Small intestine (tissue), 7 donors: ENCODE measurements around the gene SFT2D1. TPM values are rescaled to one million over a fixed set of nuclear protein-coding genes. Genes with fewer than 3 reads are reported as not detected.

ENCODE experiments used
- DNase-seq, 2 donors: peaks; one replicate each; pipeline versions ENCODE4 v3.0.0 to v3.0.0-alpha.2; 2013
- FAIRE-seq: peaks from 2 replicates; lab custom pipeline; 2012; peaks lifted over from hg19 to GRCh38; lab: Jason Lieb, UNC
- H3K27ac ChIP-seq, 3 donors: one replicate each; pipeline ENCODE4 v1.5.1; 2013; ENCODE audit warnings: low read length in 2 of 3, mild to moderate bottlenecking in 2 of 3, control low read depth in 1 of 3, inconsistent platforms in 1 of 3, low read depth in 1 of 3, moderate library complexity in 1 of 3
- H3K27me3 ChIP-seq, 3 donors: one replicate each; pipeline ENCODE4 v1.6.1; 2013; ENCODE audit warnings: low read length in 3 of 3, inconsistent platforms in 1 of 3; ENCODE audit not compliant: control insufficient read depth in 3 of 3, insufficient read depth in 3 of 3
- H3K36me3 ChIP-seq, 3 donors: one replicate each; pipeline ENCODE4 v1.6.1; 2013; ENCODE audit warnings: low read length in 3 of 3, inconsistent platforms in 1 of 3, low read depth in 1 of 3, mild to moderate bottlenecking in 1 of 3, moderate library complexity in 1 of 3; ENCODE audit not compliant: control insufficient read depth in 3 of 3, insufficient read depth in 2 of 3
- H3K4me1 ChIP-seq, 3 donors: one replicate each; pipeline ENCODE4 v1.6.1; 2013; ENCODE audit warnings: low read length in 2 of 3, inconsistent platforms in 1 of 3, low read depth in 1 of 3, mild to moderate bottlenecking in 1 of 3, moderate library complexity in 1 of 3; ENCODE audit not compliant: control insufficient read depth in 3 of 3, insufficient read depth in 2 of 3
- H3K4me3 ChIP-seq, 3 donors: one replicate each; pipeline ENCODE4 v1.5.1; 2013; ENCODE audit warnings: low read length in 3 of 3, control low read depth in 1 of 3, inconsistent platforms in 1 of 3, low read depth in 1 of 3, mild to moderate bottlenecking in 1 of 3, moderate library complexity in 1 of 3
- H3K9me3 ChIP-seq, 2 donors: one replicate each; pipeline ENCODE4 v1.6.1; 2013; ENCODE audit warnings: low read depth in 1 of 2, low read length in 1 of 2; ENCODE audit not compliant: control insufficient read depth in 2 of 2, insufficient read depth in 1 of 2
- WGBS, 3 donors: extraction: QIAGEN DNeasy Blood & Tissue Kit; methylation state at CpG; one replicate each; pipeline ENCODE4 v1.1.7; 2013; 5-methylcytosine and 5-hydroxymethylcytosine counted together
- polyA plus RNA-seq, 4 donors: library from polyadenylated mRNA; stranded (reverse) in 3 of 4; unstranded in 1 of 4; fragments of 200-250 nt in 3 of 4; fragments of 120-200 nt in 1 of 4; gene quantifications; one replicate each; pipeline versions ENCODE4 v1.2.1 to v1.2.3, GENCODE V29; 2013
- donor health status: healthy with polysubstance abuse.
- donor health status: control.
- donor health status: control.
- donor health status: Bipolar disorder and iron deficiency.
- donor health status: healthy.

Gene SFT2D1
- polyA plus RNA-seq, 4 donors, result 32.4 to 113 (median 64.2) TPM

DNA sequence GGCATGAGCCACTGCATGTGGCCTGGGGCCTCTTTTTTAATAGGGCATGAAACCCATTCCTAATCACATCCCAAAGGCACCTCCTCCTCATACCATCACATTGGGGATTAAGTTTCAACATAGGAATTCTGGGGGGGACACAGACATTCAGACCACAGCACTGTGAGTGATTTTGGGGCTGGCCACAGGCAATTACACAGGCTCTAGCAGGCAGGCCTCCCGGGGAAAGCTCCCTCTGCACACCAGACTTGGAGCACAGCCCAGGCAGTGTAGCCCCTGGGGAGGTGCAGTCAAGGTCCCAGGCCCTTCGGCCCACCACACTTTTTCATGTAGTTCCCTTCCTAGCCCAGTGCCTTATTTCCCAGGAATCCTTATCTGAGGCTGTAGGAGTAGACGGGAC, 5.5 kb downstream of the SFT2D1 start:
- DNase-seq (no peak), FAIRE-seq (no peak)
- Histone ChIP-seq H3K4me3 (no peak overlapping the region), H3K9me3 (no peaks in the 10 kb centered on the region), H3K4me1 (peaks cover 8 to 13% (median 12%) of the 10 kb centered on the region in 3 donors), H3K27ac (no peak overlapping the region), H3K36me3 (peaks cover 0 to 40% (median 3%) of the 10 kb centered on the region in 3 donors), H3K27me3 (no peaks in the 10 kb centered on the region)
- 77 to 93% (median 80%) methylated on average over 3 of the region's 3 CpGs for WGBS, 3 donors

DNA sequence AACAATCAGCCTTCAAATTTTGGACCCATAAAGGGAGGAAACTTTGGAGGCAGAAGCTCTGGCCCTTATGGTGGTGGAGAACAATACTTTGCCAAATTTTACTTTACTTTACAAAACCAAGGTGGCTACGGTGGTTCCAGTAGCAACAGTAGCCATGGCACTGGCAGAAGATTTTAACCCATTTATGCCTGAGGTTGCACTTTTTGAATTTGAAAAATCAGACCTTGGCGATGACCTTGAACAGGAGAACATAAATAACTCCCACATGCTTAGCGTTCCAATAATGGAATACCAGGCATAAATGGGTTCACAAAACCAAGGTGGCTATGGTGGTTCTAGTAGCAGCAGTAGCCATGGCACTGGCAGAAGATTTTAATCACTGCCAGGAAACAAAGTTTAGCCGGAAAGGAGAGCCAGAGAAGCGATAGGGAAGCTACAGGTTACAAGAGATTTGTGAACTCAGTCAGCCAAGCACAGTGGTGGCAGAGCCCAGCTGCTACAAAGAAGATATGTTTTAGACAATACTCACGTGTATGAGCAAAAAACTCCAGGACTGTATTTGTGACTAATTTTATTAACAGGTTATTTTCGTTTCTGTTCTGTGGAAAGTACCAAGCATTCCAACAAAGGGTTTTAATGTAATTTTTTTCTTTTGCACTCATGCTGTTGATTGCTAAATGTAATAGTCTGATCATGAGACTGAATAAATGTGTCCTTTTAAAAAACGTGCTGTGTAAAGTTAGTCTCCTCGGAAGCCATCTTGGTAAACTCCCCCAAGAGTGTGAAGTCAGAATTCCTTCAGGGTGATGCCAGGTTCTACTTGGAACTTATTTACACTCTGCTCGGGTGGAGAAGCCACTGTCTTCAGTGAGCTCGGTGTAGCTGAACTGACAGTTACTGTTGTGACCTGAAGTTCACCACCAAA, 6.7 kb downstream of the SFT2D1 start:
- no peaks in the 10 kb centered on the region for H3K9me3 ChIP-seq
- H3K4me3 ChIP-seq, result no peak overlapping the region
- WGBS, 3 donors, result 81 to 84% (median 82%) methylated on average over 11 of the region's 11 CpGs
- peaks cover 0 to 41% (median 3%) of the 10 kb centered on the region in 3 donors for H3K36me3 ChIP-seq
- peaks cover 4 to 12% (median 9%) of the 10 kb centered on the region in 3 donors for H3K4me1 ChIP-seq
- H3K27me3 ChIP-seq, result no peaks in the 10 kb centered on the region
- DNase-seq (no peak), FAIRE-seq (no peak)
- no peak overlapping the region for H3K27ac ChIP-seq

DNA sequence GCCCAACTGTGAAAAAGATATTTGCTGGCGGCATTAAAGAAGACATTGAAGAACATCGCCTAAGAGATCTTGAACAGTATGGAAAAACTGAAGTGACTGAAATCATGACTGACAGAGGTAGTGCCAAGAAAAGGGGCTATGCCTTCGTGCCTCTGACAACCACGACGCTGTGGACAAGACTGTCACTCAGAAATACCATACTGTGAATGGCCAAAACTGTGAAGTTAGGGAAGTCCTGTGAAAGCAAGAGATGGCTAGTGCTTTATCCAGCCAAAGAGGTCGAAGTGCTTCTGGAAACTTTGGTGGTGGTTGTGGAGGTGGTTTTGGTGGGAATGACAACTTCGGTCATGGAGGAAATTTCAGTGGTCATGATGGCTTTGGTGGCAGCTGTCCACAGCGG, 7.5 kb downstream of the SFT2D1 start:
- H3K27me3 ChIP-seq, result no peaks in the 10 kb centered on the region
- FAIRE-seq (no peak), DNase-seq (no peak)
- no peak overlapping the region for H3K4me3 ChIP-seq
- H3K36me3 ChIP-seq, result peaks cover 0 to 42% (median 3%) of the 10 kb centered on the region in 3 donors
- H3K9me3 ChIP-seq, result no peaks in the 10 kb centered on the region
- no peak overlapping the region for H3K27ac ChIP-seq
- WGBS, 3 donors, result 88 to 97% (median 90%) methylated on average over 8 of the region's 8 CpGs
- H3K4me1 ChIP-seq, result peaks cover 3 to 10% (median 4%) of the 10 kb centered on the region in 3 donors

DNA sequence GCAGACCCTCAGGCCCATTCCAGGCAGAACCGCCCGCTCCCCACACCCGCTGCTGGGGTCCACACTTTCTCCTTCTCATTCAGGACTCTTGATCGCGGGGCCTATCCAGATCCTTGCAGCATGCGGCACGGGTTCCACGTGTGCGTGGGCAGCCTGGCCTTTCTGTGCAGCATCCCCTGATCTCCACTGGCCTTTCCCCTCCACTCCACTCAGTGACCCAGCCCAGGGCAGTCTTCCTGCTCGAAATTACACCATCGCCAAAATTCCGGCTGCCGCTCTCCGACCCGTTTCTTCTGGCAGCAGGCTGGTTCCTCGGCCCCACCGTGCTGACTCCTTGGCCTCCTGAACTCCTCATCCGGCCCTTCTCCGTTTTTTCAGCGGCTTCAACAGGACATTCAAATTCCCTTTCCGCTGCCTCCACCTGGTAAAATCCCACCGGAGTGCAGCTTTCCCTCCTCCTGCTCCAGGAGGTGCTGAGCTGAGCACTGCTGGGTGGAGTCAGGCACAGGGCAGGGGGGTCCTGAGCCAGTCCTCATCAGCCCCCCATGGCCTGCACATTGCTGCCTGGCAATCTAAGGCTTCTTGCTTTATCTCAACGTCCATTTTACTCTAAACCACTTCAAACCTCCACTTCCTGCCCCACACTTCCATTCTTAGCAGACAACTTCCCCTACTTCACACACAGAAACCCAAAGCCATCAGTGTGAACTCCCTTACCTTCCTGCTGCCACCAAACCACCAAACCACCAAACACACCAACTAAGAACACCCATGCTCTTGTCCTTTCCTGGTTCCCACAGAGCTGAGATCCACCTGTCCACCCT, 9.0 kb downstream of the SFT2D1 start:
- no peak overlapping the region for H3K27ac ChIP-seq
- no peak for FAIRE-seq
- peak in 1 of 2 donors; percentile 27 for DNase-seq

GRCh38 chr6:166331503-166332415, 10.6 kb downstream of the SFT2D1 start:
- H3K27ac ChIP-seq, result no peak overlapping the region
- FAIRE-seq (no peak), DNase-seq (no peak)
- WGBS, 3 donors, result 76 to 80% (median 79%) methylated on average over 13 of the region's 13 CpGs
- H3K36me3 ChIP-seq, result peaks cover 0 to 40% (median 3%) of the 10 kb centered on the region in 3 donors
- H3K4me1 ChIP-seq, result peaks cover 0 to 10% (median 3%) of the 10 kb centered on the region in 3 donors
- H3K27me3 ChIP-seq, result no peaks in the 10 kb centered on the region
- H3K4me3 ChIP-seq, result no peak overlapping the region
- H3K9me3 ChIP-seq, result no peaks in the 10 kb centered on the region

More for the DNA sequence above, 9.0 kb downstream of the SFT2D1 start:
- Histone ChIP-seq H3K36me3 (peaks cover 0 to 42% (median 3%) of the 10 kb centered on the region in 3 donors), H3K4me1 (peaks cover 2 to 10% (median 3%) of the 10 kb centered on the region in 3 donors), H3K9me3 (no peaks in the 10 kb centered on the region), H3K27me3 (no peaks in the 10 kb centered on the region), H3K4me3 (no peak overlapping the region)
- 81 to 88% (median 87%) methylated on average over 23 of the region's 23 CpGs for WGBS, 3 donors

DNA sequence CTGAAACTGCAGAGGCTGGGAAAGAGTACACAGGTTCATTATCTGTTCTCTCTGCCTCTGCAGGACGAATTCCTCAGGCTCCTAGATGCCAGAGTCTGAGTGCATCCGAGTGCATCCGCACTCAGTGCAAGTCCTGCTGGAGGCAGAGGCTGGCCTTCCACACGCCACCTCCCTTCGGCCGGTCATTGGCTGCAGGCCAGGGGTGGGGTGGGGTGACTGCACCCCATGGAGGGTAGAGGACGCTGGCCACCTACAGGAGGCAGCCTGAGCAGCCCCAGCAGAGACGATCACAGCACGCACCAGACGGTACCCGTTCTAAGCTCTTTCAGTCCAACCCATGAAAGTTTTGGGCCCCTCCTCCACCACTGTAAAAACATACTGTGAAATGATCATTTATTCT, 11.7 kb downstream of the SFT2D1 start:
- DNase-seq (peak; percentile 60), FAIRE-seq (no peak)
- Histone ChIP-seq H3K27me3 (no peaks in the 10 kb centered on the region), H3K27ac (no peak overlapping the region), H3K4me3 (no peak overlapping the region), H3K9me3 (no peaks in the 10 kb centered on the region), H3K4me1 (peaks cover 0 to 10% (median 3%) of the 10 kb centered on the region in 3 donors), H3K36me3 (peaks cover 0 to 39% (median 3%) of the 10 kb centered on the region in 3 donors)
- WGBS, 3 donors, result 43 to 48% (median 44%) methylated on average over 11 of the region's 11 CpGs

DNA sequence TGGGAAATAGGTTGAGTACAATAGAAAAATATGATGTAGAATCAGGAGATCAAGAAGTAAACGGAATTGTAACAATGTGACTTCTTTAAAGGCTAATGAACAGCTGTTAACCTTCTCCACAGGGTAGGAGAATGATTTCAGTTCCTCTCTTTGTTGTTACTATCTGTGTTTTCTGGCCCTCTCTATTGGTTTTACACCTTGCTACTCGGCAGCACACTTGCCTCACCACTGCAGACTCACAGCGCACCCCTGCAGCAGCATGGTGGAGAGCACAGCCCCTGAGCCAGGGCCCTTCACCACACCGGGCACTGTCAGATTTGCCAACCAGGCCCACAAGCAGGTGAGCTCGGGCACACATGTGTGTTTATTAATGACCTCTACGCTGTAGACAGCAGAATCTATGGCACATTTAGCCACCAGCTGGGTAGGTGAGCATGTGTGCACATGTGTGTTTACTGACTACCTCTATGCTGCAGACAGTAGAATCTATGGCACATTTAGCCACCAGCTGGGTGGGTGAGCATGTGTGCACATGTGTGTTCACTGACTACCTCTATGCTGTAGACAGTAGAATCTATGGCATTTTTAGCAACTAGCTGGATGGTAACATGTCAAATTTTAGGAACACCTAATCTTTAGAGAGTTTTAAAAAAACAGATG, 16.8 kb downstream of the SFT2D1 start:
- 83 to 91% (median 89%) methylated on average over 6 of the region's 6 CpGs for WGBS, 3 donors
- no peaks in the 10 kb centered on the region for H3K27me3 ChIP-seq

More for the DNA sequence above, 16.8 kb downstream of the SFT2D1 start:
- Histone ChIP-seq H3K4me3 (no peak overlapping the region), H3K4me1 (peaks cover 0 to under 1% (median under 1%) of the 10 kb centered on the region in 3 donors), H3K27ac (no peak overlapping the region), H3K9me3 (no peaks in the 10 kb centered on the region), H3K36me3 (peaks cover 0 to 40% (median 4%) of the 10 kb centered on the region in 3 donors)
- DNase-seq, result no peak
- no peak for FAIRE-seq
